Stimulated activated CD4-positive, alpha-beta T cell treated with anti-CD3 and anti-CD28 coated beads, TNF-alpha, amount 100 ng/mL, for 4 hours (primary cell): ENCODE measurements around the gene GNB2.
"Not testable (repeated sequence)": the region's sequence is repeated elsewhere in the genome, so short reads cannot be mapped to it uniquely, and the experiment has no call there.

Experiments
- DNase-seq, 3 experiments: peaks; one replicate each; pipeline ENCODE4 v3.0.0-alpha.2; 2020; ENCODE audit warnings: low read depth in 3 of 3

The GNB2 gene

GRCh38 chr7:100662194-100662776 is 11.3 kb upstream of the GNB2 start:
- not testable (repeated sequence) for DNase-seq

GRCh38 chr7:100665168-100665726 is 8.3 kb upstream of the GNB2 start:
- no peak for DNase-seq

- DNase-seq, result no peak
These were observed 6.0 kb upstream of the GNB2 start for GRCh38 chr7:100667331-100668068.

GRCh38 chr7:100668069-100668449 is 5.5 kb upstream of the GNB2 start:
- DNase-seq, result no peak

- DNase-seq, result not testable (repeated sequence)
These were observed 4.4 kb upstream of the GNB2 start for GRCh38 chr7:100669106-100669505.

- no peak for DNase-seq
These were observed 3.5 kb upstream of the GNB2 start for GRCh38 chr7:100670074-100670473.

GRCh38 chr7:100671353-100672327 is 1.9 kb upstream of the GNB2 start:
- DNase-seq, result no peak

GRCh38 chr7:100673942-100674410 is 436 bp downstream of the GNB2 start:
- peak in 1 of 3 experiments; percentile 28 for DNase-seq

- DNase-seq, result no peak
These were observed 1.0 kb downstream of the GNB2 start for GRCh38 chr7:100674411-100675104.

- peak in 1 of 3 experiments; percentile 26 for DNase-seq
These were observed 1.5 kb downstream of the GNB2 start for GRCh38 chr7:100675105-100675451.

- peak in 2 of 3 experiments; percentile 73 to 76 for DNase-seq
These were observed 2.2 kb downstream of the GNB2 start for GRCh38 chr7:100675581-100676350.

- DNase-seq, result no peak
These were observed 3.2 kb downstream of the GNB2 start for GRCh38 chr7:100676501-100677306.

GRCh38 chr7:100677308-100678267 is 4.0 kb downstream of the GNB2 start:
- DNase-seq, result no peak

GRCh38 chr7:100678291-100678984 is 4.9 kb downstream of the GNB2 start:
- no peak for DNase-seq

- DNase-seq, result no peak
These were observed 5.8 kb downstream of the GNB2 start for GRCh38 chr7:100679129-100679926.

GRCh38 chr7:100679927-100680575 is 6.5 kb downstream of the GNB2 start:
- no peak for DNase-seq
